HCT116 (cell line): Measurements from ENCODE around the gene TEAD2.

Experiments used
- CTCF ChIP-seq, 3 experiments: fragments of 200-600 bp in 1 of 3; sonication (generic) in 1 of 3; IDR thresholded peaks in 2 of 3; conservative IDR thresholded peaks in 1 of 3; 2 replicates each; pipeline ENCODE4 v1.5.1; 2012 to 2017; ENCODE audit warnings: low read depth in 2 of 3, low read length in 2 of 3, antibody characterized with exemption in 1 of 3, borderline replicate concordance in 1 of 3, control low read depth in 1 of 3, mild to moderate bottlenecking in 1 of 3, mixed read lengths in 1 of 3, mixed run types in 1 of 3, moderate library complexity in 1 of 3; ENCODE audit not compliant: insufficient read depth in 1 of 3
- ELF1 ChIP-seq: IDR thresholded peaks from 2 replicates; pipeline ENCODE4 v1.6.1; 2012; ENCODE audit warnings: low read depth, borderline replicate concordance
- EZH2 ChIP-seq: fragments of 200-600 bp; sonication (generic); IDR thresholded peaks from 2 replicates; pipeline ENCODE4 v1.6.1; 2017; ENCODE audit warnings: antibody characterized with exemption, mixed run types
- POLR2AphosphoS5 ChIP-seq: IDR thresholded peaks from 2 replicates; pipeline ENCODE4 v1.6.1; 2011; ENCODE audit warnings: mild to moderate bottlenecking, low read depth, low read length, moderate library complexity
- ZFX ChIP-seq: fragments of 450-650 bp; IDR thresholded peaks from 2 replicates; pipeline ENCODE4 v1.6.1; 2017

DNA sequence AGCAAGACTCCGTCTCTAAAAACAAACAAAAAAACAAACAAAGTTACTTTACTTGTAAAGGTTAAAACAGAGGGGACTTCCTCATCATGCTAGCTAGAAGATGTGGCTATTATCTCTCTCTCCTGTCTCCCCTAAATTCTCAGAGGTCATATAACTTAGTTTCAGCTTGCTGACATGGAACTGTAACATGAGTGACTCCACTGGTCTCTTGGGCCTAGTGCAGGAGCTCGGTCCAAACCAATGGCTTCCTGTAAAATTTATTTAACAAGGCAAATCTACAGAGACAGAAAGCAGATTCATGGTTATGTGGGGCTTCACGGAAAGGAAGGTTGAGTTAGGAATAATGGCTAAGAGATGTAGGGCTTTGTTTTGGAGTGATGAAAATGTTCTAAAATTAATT, 16.3 kb upstream of the TEAD2 start:
- TF ChIP-seq CTCF (IDR thresholded peaks at IDR 0.05 in 2 of 3, conservative IDR thresholded peaks at IDR 0.05 in 1 of 3; ENCODE audit: borderline replicate concordance in 1 of 3, insufficient read depth in 1 of 3, low read depth in 2 of 3, low read length in 2 of 3) (no peak), POLR2AphosphoS5 (no peak), EZH2 (no peak), ELF1 (no peak), ZFX (no peak)
